ENCODE data around the gene PCK2. TPM values are rescaled to one million over a fixed set of nuclear protein-coding genes. Genes with fewer than 3 reads are reported as not detected.

PCK2 gene
- total RNA-seq, 4 donors from 2014 or later: 15.4 to 29.0 (median 21.0) TPM

DNA sequence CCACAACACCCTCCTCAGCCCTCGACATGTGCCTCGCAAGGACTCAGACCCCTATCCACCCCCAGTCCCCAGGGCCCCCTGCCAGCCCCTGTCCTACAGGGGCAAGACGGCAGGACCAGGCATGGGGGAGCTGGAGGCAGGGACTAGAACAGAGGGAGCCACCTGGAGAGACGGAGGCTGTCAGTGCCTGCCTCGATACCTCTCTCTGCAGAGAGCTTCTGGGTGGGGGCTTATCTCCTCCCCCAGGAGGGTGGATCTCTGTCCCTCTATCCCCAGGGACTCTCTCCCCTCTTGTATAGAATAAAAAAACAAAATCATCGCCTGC is 24.7 kb upstream of the PCK2 start:
- TF ChIP-seq CTCF (IDR thresholded peaks at IDR 0.05) (no peak), POLR2A (IDR thresholded peaks at IDR 0.05) (no peak)
- H3K4me3 ChIP-seq (ENCODE audit: low read depth, poor library complexity, severe bottlenecking): no peak overlapping the region
- intact Hi-C loops (cut with DNase I; ENCODE audit: low total_unique reads): no loop called here
- WGBS, 2 donors: 76 to 96% methylated on average over 5 to 6 of the region's 6 CpGs
- DNase-seq (ENCODE audit: low spot score in 2 of 2): no peak

GRCh38 chr14:24070285-24071143 is 23.6 kb upstream of the PCK2 start:
- H3K4me3 ChIP-seq (ENCODE audit: low read depth, poor library complexity, severe bottlenecking): no peak overlapping the region
- TF ChIP-seq CTCF (IDR thresholded peaks at IDR 0.05) (no peak), POLR2A (IDR thresholded peaks at IDR 0.05) (no peak)
- intact Hi-C loops (cut with DNase I; ENCODE audit: low total_unique reads): no loop called here
- 72 to 75% methylated on average over 10 of the region's 10 CpGs for WGBS, 2 donors
- no peak for DNase-seq (ENCODE audit: low spot score in 2 of 2)

DNA sequence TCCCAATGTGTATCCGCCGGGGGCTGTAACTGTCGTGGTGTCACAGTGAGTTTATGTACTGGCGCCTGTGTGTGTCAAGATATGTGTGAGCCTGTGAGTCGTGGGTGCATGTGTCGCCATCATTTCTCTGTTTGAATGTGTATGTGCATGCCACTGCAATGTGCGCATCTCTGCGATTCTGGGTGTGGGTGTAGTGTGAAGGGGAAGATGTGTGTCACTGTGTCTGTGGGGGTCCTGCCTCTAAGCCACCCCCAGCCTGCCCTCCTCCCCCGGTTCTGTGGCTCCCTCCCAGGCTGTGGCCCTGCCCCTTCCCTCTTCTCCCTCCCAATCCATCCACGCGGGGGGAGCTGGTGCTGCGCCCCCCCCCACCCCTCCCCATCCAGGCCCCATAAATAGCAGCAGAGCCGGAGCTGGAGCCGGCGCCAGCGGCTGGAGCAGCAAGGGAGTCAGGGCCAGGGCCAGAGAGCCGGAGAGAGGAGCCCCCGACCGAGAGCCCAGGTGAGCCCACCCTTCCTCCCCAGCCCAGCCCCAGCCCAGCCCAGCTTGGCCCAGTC is 22.9 kb upstream of the PCK2 start, which contains the start of gene CPNE6:
Gene CPNE6, plus strand, starts transcription at position 419 of the 554 bp plus-strand sequence. CDS start 1,375 bp downstream, outside the sequence.
- no peak within 1 kb of the TSS for H3K4me3 ChIP-seq (ENCODE audit: low read depth, poor library complexity, severe bottlenecking)
- no peak for TF ChIP-seq POLR2A (IDR thresholded peaks at IDR 0.05)
- no peak for TF ChIP-seq CTCF (IDR thresholded peaks at IDR 0.05)
- WGBS, 2 donors: 37 to 43% methylated on average over 15 to 16 of the region's 19 CpGs
- intact Hi-C loops (cut with DNase I; ENCODE audit: low total_unique reads): no loop called here
- DNase-seq (ENCODE audit: low spot score in 2 of 2): no peak

DNA sequence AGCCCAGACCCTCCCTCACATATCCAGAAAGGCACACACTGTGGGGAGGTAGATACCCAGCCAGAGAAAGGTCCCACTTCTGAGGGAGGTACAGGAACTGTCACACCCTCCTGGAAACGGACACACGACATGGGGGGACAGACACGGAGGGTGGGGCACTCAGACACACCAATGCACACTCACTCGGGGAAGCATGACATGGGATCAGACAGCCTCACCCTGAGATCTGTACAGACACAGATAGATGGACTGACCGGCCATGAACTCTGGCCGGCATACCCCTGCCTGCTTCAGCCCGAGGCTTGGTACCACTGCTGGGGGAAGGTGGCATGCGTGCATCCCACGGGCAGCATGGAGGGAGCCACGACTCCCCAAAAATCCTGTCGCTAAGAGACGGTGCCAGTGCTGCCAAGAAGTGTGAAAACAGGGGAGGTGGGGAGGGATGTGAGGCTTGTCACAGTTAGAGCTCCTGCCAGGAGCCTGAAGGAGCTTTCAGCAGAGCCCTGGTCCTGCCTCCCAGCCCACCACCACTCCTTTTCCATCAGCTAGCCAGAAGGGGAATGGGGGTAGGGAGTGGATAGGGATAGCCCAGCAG is 22.2 kb upstream of the PCK2 start:
- intact Hi-C loops (cut with DNase I; ENCODE audit: low total_unique reads): no loop called here
- no peak overlapping the region for H3K4me3 ChIP-seq (ENCODE audit: low read depth, poor library complexity, severe bottlenecking)
- TF ChIP-seq CTCF (IDR thresholded peaks at IDR 0.05): no peak
- TF ChIP-seq POLR2A (IDR thresholded peaks at IDR 0.05): no peak
- whole genome bisulfite sequencing, 2 donors: 48 to 66% methylated on average over 9 to 12 of the region's 12 CpGs
- no peak for DNase-seq (ENCODE audit: low spot score in 2 of 2)

DNA sequence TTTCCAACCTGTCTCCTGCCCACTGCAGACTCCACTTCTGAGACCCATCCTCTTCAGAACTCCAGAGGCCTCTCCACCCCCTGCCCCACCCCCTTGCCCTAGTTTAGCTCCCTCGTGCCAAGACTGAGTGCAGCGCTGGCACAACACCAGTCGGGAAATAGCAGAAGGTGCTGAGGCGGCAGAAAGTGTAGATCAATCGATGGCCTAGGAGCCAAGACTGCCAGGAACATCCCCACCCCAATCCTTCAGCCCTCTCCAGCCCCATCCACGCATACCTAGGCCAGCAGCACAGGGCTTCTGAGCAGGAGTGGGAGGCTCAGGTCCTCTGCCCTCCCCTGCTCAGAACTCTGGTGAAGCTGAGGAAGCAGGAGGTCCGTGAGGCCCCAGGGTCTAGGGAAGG is 21.7 kb upstream of the PCK2 start:
- WGBS, 2 donors: 21 to 31% methylated on average over 7 of the region's 7 CpGs
- DNase-seq (ENCODE audit: low spot score in 2 of 2): no peak
- no peak overlapping the region for H3K4me3 ChIP-seq (ENCODE audit: low read depth, poor library complexity, severe bottlenecking)
- intact Hi-C loops (cut with DNase I; ENCODE audit: low total_unique reads): no loop called here
- TF ChIP-seq CTCF (IDR thresholded peaks at IDR 0.05) (no peak), POLR2A (IDR thresholded peaks at IDR 0.05) (no peak)

All from lower leg skin (tissue), 4 donors.